ENCODE results near the gene FAM193A.
A peak's percentile ranks its signal among the peaks of the same experiment; 100 is the strongest.
"Not testable (repeated sequence)": the region's sequence is repeated elsewhere in the genome, so short reads cannot be mapped to it uniquely, and the experiment has no call there.

FAM193A gene

GRCh38 chr4:2652415-2653160 is 116.1 kb downstream of the FAM193A start:
- DNase-seq: no peak

DNA sequence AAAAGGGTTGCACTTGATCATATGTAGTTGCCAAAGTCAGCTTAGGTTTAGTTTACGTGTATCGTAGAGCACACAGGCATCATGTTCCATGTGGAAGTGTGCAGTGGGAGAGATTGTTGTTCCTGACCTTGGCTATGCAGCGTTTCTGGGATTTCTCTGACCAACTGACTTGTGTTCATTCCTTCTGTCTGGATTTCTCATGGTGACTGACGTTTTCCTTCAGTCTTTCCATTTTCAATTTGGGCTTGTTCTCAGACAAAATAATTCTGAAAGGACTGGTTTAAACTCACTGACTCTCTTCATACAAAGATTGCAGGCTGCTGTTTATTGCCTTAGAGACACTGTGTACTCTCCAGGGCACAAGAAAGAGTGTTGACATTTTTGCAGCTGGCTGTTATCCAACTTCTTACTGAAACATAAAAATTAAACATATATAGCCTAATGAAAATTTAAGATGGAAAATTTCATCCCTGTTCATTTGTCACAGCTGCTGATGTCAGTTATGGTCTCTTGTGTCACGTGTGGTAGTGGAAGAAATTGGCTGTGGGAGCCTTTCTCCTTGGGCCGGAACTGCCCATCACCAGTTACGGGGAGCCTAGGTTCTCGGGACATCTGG is 124.3 kb downstream of the FAM193A start:
- no peak for DNase-seq

DNA sequence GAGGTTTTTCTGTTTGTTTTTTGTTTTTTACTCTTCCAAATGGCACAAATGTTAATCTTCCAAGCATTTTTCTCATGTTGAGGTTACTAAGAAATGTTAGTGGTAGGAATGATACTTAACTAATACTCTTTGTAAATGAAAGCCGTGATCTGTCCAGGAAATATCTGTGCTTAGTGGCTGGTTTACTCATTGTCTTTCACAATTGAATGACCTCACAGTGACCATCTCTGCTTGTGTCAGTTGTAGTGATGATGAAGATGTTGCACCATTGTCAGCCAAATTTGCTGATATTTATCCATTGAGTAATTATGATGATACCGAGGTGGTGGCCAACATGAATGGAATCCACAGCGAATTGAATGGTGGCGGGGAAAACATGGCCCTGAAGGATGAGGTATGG is 126.2 kb downstream of the FAM193A start:
- no peak for DNase-seq

DNA sequence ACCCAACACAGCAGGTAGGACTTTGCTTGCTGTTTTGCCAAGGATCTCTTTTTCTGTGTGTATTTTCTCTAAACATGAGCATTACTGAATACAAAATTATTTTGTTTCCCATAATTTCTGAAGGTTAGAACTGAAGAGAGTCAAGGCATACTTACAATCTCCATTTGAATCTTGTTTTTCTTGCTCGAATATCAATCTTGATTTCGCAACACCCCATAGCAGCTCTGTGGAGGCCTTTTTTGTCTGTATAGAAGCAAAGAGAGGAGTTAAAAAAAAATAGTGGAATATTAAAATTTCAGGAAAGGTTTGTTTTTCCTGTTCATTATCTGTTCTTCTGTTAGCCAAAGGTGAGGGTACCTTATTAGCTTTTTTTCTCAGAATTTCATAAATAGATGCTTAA is 126.8 kb downstream of the FAM193A start:
- no peak for DNase-seq

- DNase-seq: no peak
These were observed 130.3 kb downstream of the FAM193A start for GRCh38 chr4:2666722-2667247.

- no peak for DNase-seq
These were observed 131.0 kb downstream of the FAM193A start for GRCh38 chr4:2667428-2667827.

GRCh38 chr4:2671267-2671895 is 134.9 kb downstream of the FAM193A start:
- peak; percentile 2 for DNase-seq

- no peak for DNase-seq
These were observed 135.6 kb downstream of the FAM193A start for GRCh38 chr4:2672082-2672481.

- no peak for DNase-seq
These were observed 136.3 kb downstream of the FAM193A start for GRCh38 chr4:2672700-2673099.

- DNase-seq: no peak
These were observed 136.7 kb downstream of the FAM193A start for GRCh38 chr4:2673157-2673556.

DNA sequence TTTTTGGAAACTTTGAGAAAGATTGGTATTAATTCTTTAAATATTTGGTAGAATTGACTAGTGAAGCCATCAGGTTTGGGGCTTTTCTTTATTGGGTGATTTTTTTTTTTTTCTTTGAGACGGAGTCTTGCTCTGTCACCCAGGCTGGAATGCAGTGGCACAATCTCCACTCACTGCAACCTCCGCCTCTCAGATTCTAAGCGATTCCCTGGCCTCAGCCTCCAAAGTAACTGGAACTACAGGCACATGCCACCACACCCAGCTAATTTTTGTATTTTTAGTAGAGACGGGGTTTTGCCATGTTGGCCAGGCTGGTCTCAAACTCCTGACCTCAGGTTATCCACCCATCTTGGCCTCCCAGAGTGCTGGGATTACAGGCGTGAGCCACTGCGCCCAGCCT is 143.3 kb downstream of the FAM193A start:
- DNase-seq: not testable (repeated sequence)

- no peak for DNase-seq
These were observed 148.0 kb downstream of the FAM193A start for GRCh38 chr4:2684486-2684885.

- no peak for DNase-seq
These were observed 149.1 kb downstream of the FAM193A start for GRCh38 chr4:2685541-2685940.

GRCh38 chr4:2686379-2687265 is 150.2 kb downstream of the FAM193A start:
- DNase-seq: no peak

DNA sequence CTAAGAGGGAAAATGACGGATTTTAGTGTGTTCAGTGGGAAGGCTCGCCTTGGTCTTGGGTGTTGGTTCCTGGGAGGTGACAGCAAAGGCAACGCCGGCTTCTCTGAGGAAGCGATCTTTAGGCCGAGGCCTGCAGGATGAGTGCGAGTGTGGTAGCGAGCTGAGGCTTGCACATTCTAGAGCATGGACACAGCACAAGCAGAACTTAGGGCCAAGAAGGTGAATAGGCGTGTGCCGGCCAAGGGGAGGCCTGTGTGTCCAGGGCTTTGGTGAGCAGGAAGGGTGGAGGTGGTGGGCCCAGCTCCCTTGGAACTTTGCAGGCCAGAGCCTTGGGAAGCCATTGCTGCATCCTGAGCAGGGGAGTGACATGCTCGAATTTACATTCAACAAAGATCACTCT is 151.8 kb downstream of the FAM193A start:
- no peak for DNase-seq

- no peak for DNase-seq
These were observed 152.2 kb downstream of the FAM193A start for GRCh38 chr4:2688697-2689096.

DNA sequence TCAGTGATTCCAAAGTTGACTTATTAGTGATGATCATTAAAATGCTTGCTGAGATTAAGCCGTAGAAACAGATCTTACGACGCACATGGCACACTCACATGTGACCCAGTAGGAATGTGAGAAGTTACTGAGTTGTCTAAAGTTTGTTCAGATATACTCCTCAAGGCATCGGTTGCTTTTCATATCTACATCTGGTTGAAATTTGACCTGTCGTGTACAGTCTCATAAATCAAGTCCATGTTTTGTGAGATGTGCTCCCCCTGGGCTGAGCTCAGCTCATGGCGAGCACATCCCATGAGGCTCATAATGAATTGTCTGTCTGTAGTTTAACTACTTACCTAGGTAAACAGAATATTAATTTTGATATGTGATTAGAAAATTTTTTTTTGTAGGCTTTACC is 152.7 kb downstream of the FAM193A start:
- no peak for DNase-seq

DNA sequence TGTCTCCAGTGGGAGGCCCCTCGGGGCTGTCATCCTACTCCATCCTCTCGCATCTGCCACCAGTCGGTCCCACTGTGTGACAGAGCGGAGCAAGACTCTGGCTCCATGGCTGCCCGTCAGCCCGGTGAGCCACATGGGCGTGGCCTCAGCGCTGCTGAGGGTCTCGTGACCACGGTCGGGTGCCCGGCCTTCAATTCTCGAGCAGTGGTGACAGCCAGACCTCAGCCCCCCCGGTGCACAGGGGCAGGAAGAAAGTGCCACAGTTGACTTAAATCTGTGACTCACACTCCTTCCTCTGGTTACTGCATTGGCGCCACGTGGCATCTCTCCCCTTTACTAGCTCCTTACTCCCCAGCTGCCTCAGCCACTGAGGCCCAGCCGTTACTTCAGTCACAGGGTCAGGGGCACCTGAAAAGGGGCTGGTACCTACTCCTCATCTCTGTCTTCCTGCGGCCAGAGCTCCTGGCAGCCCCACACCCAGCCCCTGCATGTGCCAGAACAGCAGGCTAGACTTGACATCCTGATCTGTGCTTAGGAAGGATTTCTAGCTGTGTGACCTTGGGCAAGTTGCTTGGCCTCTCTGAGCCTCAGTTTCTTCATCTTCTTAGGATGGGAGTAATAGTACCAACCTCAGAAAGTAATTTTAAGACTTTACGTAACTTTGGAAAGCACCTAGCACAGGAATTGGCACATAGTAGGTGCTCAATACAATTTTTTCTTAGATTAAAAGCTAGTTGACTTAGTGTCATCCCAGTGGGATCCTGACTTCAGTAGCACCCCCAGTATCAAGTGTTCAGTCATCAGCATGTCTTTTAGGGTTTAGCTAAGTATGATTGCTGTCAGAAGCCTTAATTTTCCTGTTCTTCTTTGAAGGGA is 153.6 kb downstream of the FAM193A start:
- DNase-seq: no peak

- DNase-seq: no peak
These were observed 154.9 kb downstream of the FAM193A start for GRCh38 chr4:2691313-2691712.

DNA sequence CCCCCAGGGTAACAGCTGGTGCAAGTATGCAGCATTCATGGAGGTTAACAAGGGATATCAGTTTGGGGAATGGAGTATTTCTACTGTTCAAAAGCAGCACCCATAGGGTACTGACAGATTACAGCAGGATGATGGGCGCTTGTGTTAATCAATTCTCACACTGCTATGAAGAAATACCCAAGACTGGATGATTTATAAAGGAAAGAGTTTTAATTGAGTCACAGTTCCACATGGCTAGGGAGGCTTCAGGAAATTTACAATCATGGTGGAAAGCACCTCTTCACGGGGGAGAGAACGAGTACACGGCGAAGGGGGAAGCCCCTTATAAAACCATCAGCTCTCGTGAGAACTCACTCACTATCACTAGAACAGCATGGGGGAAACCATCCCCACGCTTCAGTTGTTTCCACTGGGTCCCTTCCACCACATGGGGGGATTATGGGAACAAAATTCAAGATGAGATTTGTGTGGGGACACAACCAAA is 155.5 kb downstream of the FAM193A start:
- DNase-seq: no peak

GRCh38 chr4:2694691-2695090 is 158.2 kb downstream of the FAM193A start:
- no peak for DNase-seq

Measured in NCI-H510A treated with DMSO at 0.1 percent for 48 hours (cell line).